Measurements from ENCODE around the gene EVX1.

EVX1 gene

GRCh38 chr7:27250557-27251070 is 8.0 kb downstream of the EVX1 start:
- no peak for DNase-seq

- no peak for DNase-seq
Observed at GRCh38 chr7:27251136-27251651, 8.6 kb downstream of the EVX1 start.

GRCh38 chr7:27251652-27252590 is 9.3 kb downstream of the EVX1 start:
- no peak for DNase-seq

GRCh38 chr7:27254625-27255024 is 12.0 kb downstream of the EVX1 start:
- DNase-seq: no peak

GRCh38 chr7:27260211-27260610 is 17.6 kb downstream of the EVX1 start:
- no peak for DNase-seq

GRCh38 chr7:27262121-27262520 is 19.5 kb downstream of the EVX1 start:
- DNase-seq: no peak

- no peak for DNase-seq
Observed at GRCh38 chr7:27263781-27264180, 21.2 kb downstream of the EVX1 start.

- no peak for DNase-seq
Observed at GRCh38 chr7:27269455-27269854, 26.9 kb downstream of the EVX1 start.

GRCh38 chr7:27271384-27271783 is 28.8 kb downstream of the EVX1 start:
- DNase-seq: no peak

GRCh38 chr7:27277628-27278027 is 35.0 kb downstream of the EVX1 start:
- no peak for DNase-seq

- no peak for DNase-seq
Observed at GRCh38 chr7:27283558-27283957, 41.0 kb downstream of the EVX1 start.

GRCh38 chr7:27295236-27295635 is 52.6 kb downstream of the EVX1 start:
- no peak for DNase-seq

GRCh38 chr7:27297356-27297755 is 54.8 kb downstream of the EVX1 start:
- DNase-seq: no peak
